Measurements from ENCODE around the gene HOXB3. TPM values are rescaled to one million over a fixed set of nuclear protein-coding genes. Genes with fewer than 3 reads are reported as not detected.

Gene HOXB3
- total and polyA plus RNA-seq, 2 of the 4 experiments (the other 2 are of a cell fraction), result 6.3 to 59.6 TPM

DNA sequence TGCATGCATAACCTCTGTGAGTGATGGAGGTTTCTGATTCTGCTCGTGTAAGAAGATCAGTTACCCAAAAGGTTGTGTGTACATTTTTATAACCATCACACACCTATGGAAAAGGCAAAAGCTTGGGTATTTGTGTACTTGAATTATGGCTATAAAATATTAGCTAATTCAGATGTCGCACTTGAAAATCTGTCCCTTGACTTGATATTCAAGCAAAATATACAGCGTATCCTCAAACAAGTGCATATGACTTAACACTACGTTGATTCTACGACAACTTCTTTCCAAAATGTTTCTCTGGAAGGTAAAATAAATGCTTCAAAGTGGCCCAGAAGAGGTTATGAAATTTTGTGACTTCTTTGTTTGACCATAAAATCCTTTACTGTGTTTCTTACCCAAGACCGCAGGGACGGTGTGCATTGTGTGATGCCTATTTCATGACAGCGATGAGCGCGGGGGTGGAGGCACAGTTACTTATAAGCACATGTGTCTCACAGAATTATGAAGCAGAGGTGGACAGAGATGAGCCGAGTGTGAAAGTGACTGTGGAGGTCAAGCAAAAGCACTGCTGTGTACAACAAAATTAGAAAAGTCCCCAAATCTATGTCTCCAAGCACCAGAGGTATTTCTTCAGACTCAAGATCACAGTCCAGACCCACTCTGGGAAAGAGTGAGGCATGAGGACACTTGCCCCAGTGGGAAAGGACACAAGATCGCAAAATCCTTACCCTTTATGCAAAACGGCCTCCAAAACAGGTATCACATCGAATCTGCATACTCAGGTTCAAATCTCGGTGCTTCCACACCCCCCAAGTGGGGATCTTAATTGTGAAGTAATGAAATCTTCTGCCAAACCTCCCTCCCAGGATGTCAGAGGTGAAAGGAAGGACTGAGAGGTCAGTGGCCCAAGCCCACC is 40.2 kb upstream of the HOXB3 start:
- Histone ChIP-seq H3K79me1 (ENCODE audit: low read depth in 1 of 2, low read length in 2 of 2) (no peaks in the 10 kb centered on the region), H2BK5ac (ENCODE audit: low read depth, low read length, poor library complexity, severe bottlenecking) (no peak overlapping the region), H2BK20ac (ENCODE audit: low read depth, low read length) (no peak overlapping the region), H3K27me3 (ENCODE audit: control insufficient read depth, insufficient read depth, low read length) (peaks cover 98% of the 10 kb centered on the region), H2AK9ac (replicated peaks; ENCODE audit: low read depth, low read length, poor library complexity) (no peak overlapping the region), H3K18ac (ENCODE audit: low read depth, low read length) (no peak overlapping the region), H4K5ac (ENCODE audit: low read depth, low read length) (no peak overlapping the region), H3K9me3 (ENCODE audit: control insufficient read depth, insufficient read depth, low read length) (peaks cover 39% of the 10 kb centered on the region), H4K20me1 (ENCODE audit: insufficient read depth, low read length) (peaks cover 6% of the 10 kb centered on the region; the same call in 1 of the 2 replicates), H3K56ac (ENCODE audit: extremely low read depth, insufficient read depth, low read length) (no peak overlapping the region), H3K4ac (ENCODE audit: low read depth, low read length) (no peak overlapping the region), H3K9ac (ENCODE audit: low read depth, low read length) (no peak overlapping the region), H3K36me3 (ENCODE audit: control insufficient read depth, insufficient read depth, low read length) (no peaks in the 10 kb centered on the region), H4K8ac (ENCODE audit: low read depth in 2 of 2, low read length in 2 of 2) (no peak overlapping the region), H2AK5ac (ENCODE audit: low read depth, low read length) (no peak overlapping the region), H3K4me3 (ENCODE audit: insufficient read depth, low read depth, low read length) (no peak overlapping the region), H3K14ac (replicated peaks; ENCODE audit: low read depth, low read length) (no peak overlapping the region), H3K23ac (ENCODE audit: low read depth, low read length) (no peak overlapping the region; the same call in 1 of the 2 replicates), H3K27ac (ENCODE audit: insufficient read depth, low read length) (no peak overlapping the region), H3K4me2 (ENCODE audit: low read depth, low read length) (no peak overlapping the region), H2BK15ac (ENCODE audit: low read depth, low read length) (no peak overlapping the region), H4K91ac (ENCODE audit: insufficient read depth, low read depth, low read length) (no peak overlapping the region), H3K9me1 (ENCODE audit: insufficient read depth, low read length) (no peaks in the 10 kb centered on the region), H3K4me1 (ENCODE audit: control insufficient read depth, insufficient read depth, low read length) (no peaks in the 10 kb centered on the region; the same call in 1 of the 2 replicates), H2BK120ac (ENCODE audit: low read depth, low read length) (no peak overlapping the region), H2AFZ (replicated peaks; ENCODE audit: low read length, poor library complexity) (no peak overlapping the region)
- POLR2A ChIA-PET (ENCODE audit: unreplicated experiment), result no interaction called here
- in situ Hi-C loops (cut with MboI; ENCODE audit: low sequenced_read_pairs), result no loop called here
- dilution Hi-C loops (cut with HindIII; ENCODE audit: low sequenced_read_pairs, unreplicated experiment), result no loop called here
- no TSS peak for BruUV-seq (replicated peaks)
- intact Hi-C loops (cut with micrococcal nuclease), result no loop called here
- ATAC-seq (ENCODE audit: low read depth), result no peak
- CTCF ChIA-PET, result no interaction called here
- no peak for DNase-seq
- WGBS, 2 experiments (ENCODE audit: extremely low coverage in 2 of 2, insufficient read length in 1 of 2), result no CpG with 5 or more reads among the region's 15 CpGs
- TF ChIP-seq RAD21 (IDR thresholded peaks at IDR 0.05; ENCODE audit: low read length), result no peak
- TF ChIP-seq SMC3 (IDR thresholded peaks at IDR 0.05; ENCODE audit: low read depth, low read length), result no peak
- no peak for TF ChIP-seq MAFK (IDR thresholded peaks at IDR 0.05; ENCODE audit: low read depth, low read length)
- no peak for TF ChIP-seq FOS (IDR thresholded peaks at IDR 0.05; ENCODE audit: low read depth, low read length)
- TF ChIP-seq, protein P1, sequence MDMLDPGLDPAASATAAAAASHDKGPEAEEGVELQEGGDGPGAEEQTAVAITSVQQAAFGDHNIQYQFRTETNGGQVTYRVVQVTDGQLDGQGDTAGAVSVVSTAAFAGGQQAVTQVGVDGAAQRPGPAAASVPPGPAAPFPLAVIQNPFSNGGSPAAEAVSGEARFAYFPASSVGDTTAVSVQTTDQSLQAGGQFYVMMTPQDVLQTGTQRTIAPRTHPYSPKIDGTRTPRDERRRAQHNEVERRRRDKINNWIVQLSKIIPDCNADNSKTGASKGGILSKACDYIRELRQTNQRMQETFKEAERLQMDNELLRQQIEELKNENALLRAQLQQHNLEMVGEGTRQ (IDR thresholded peaks at IDR 0.05; ENCODE audit: low read depth, low read length), result no peak
- TF ChIP-seq, protein P2, sequence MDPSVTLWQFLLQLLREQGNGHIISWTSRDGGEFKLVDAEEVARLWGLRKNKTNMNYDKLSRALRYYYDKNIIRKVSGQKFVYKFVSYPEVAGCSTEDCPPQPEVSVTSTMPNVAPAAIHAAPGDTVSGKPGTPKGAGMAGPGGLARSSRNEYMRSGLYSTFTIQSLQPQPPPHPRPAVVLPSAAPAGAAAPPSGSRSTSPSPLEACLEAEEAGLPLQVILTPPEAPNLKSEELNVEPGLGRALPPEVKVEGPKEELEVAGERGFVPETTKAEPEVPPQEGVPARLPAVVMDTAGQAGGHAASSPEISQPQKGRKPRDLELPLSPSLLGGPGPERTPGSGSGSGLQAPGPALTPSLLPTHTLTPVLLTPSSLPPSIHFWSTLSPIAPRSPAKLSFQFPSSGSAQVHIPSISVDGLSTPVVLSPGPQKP (IDR thresholded peaks at IDR 0.05; ENCODE audit: borderline replicate concordance, low read depth, low read length), result no peak
- TF ChIP-seq NFE2L2 (IDR thresholded peaks at IDR 0.05; ENCODE audit: low read depth, low read length), result no peak
- no peak for TF ChIP-seq CHD1 (IDR thresholded peaks at IDR 0.05; ENCODE audit: low read depth, low read length)
- TF ChIP-seq RFX5 (IDR thresholded peaks at IDR 0.05; ENCODE audit: low read depth, low read length), result no peak
- TF ChIP-seq, protein P3, sequence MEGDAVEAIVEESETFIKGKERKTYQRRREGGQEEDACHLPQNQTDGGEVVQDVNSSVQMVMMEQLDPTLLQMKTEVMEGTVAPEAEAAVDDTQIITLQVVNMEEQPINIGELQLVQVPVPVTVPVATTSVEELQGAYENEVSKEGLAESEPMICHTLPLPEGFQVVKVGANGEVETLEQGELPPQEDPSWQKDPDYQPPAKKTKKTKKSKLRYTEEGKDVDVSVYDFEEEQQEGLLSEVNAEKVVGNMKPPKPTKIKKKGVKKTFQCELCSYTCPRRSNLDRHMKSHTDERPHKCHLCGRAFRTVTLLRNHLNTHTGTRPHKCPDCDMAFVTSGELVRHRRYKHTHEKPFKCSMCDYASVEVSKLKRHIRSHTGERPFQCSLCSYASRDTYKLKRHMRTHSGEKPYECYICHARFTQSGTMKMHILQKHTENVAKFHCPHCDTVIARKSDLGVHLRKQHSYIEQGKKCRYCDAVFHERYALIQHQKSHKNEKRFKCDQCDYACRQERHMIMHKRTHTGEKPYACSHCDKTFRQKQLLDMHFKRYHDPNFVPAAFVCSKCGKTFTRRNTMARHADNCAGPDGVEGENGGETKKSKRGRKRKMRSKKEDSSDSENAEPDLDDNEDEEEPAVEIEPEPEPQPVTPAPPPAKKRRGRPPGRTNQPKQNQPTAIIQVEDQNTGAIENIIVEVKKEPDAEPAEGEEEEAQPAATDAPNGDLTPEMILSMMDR (conservative IDR thresholded peaks at IDR 0.05; ENCODE audit: low read depth, low read length), result no peak
- no peak for TF ChIP-seq MXI1 (IDR thresholded peaks at IDR 0.05; ENCODE audit: borderline replicate concordance, low read depth, low read length)
- no peak for TF ChIP-seq MAZ (IDR thresholded peaks at IDR 0.05; ENCODE audit: borderline replicate concordance, low read depth, low read length)
- no peak for TF ChIP-seq POLR2A (IDR thresholded peaks at IDR 0.05; ENCODE audit: low read depth, low read length)
- no peak for TF ChIP-seq RCOR1 (IDR thresholded peaks at IDR 0.05; ENCODE audit: insufficient replicate concordance, low read length)
- no peak for TF ChIP-seq CEBPB (IDR thresholded peaks at IDR 0.05; ENCODE audit: low read depth, low read length)
